ENCODE data around the gene WNK2.

The WNK2 gene

DNA sequence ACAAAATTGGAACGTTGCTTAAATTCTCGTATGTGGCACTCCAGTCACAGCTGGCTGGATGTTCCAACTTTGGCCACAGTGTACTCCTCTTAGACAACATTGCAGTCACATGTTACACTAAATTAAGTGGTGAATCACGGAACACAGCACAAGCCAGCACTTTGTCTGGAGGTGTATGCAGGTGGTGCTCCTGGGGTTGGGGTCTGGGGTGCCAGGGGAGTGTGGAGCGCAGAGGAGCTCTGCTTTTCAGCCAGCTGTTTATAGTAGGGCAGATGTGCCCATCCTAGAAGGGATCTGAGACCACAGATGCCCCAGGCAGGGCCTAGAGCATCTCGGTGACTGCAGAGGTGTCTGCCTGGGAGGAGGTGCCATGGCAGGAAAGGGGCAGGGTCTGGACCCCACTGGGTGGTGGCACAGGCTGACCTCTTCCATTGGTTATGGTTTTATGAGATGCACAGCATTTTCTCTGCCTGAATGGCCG is 82.6 kb downstream of the WNK2 start:
- DNase-seq (ENCODE audit: low read depth in 2 of 2): no peak

DNA sequence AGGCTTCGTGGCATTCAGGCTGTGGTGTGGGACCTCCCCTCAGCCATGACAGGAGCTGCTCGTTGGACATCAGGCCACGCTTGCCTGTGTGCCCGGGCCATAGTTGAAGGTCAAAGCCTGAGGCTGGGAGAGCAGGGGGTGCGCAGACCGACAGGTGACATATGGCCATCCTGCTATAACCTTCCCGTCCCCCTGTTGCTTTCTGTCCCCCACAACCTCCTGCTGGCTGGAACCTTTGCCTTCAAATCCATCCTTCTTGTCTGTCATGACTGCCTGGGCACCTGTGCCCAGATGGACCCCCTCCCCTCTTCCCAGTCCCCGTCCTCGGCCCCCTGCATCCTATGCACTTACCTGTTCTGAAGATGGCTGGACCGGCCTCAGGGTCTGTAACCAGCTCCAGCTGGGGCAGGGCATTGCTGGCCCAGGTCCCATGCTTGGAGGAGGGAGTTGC is 83.2 kb downstream of the WNK2 start:
- DNase-seq (ENCODE audit: low read depth in 2 of 2): no peak

DNA sequence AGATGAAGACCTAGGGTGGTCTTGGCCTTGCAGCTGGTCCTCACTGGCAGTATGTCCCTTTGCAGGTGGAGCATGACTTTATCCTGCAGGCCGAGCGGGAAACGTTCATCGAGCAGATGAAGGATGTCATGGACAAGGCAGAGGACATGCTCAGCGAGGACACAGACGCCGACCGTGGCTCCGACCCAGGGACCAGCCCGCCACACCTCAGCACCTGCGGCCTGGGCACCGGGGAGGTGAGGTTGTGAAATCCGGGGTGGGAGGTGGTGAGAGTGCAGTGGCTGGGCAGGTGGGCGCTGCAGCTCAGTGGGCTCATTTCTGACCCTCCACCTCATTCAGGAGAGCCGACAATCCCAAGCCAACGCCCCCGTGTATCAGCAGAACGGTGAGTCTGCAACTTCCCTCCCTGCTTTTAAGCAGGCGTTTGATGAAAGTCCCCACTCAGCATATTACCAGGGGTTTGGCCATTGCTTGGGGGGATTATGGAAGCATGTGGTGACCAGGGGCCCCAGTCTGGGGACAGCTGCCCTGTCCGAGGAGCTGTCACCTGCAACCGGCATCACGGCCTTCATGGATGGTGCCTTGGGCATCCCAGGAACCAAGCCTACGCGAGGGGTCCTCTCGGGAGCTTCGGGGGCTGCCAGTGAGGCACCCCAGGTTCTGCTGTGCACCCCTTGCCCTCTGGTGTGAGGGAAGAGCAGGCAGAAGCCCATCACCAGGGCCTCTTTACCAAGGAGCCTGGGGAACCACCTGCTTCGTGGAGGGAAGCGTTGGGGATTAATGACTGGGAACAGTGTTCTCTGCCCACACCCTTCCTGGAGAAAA is 84.0 kb downstream of the WNK2 start:
- DNase-seq (ENCODE audit: low read depth in 2 of 2): no peak

DNA sequence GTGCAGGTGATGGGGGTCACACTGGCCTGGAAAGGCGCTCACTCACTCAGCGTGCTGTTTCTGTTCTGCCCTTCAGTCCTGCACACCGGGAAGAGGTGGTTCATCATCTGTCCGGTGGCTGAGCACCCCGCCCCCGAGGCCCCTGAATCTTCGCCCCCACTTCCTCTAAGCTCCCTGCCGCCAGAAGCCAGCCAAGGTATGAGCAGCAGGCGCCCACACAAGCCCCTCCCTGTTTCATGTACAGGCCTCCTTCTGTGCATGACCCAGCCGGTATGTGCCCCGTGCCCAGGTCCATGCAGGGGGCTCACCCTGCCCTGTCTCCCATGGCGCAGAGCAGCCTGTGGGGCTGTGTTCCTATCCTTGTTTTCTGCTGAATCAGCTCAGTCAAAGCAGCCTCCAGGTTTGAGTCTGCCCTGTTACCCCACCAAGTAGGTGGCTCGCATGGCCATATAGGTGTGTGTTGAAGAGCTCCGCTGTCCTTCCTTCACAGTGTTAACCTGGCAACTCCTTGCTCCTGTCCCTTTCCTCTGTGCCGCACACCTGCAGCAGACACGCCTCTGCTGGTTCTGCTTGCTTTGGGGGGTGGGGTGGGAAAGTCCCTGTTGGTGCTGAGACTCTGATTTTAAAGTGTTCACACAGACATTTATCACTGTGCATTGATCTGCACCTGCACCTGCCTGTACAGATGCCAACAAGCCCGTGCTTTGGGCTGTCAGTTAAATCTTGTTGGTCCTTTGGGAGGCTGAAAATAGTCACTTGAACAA is 84.8 kb downstream of the WNK2 start:
- DNase-seq (ENCODE audit: low read depth in 2 of 2): no peak

DNA sequence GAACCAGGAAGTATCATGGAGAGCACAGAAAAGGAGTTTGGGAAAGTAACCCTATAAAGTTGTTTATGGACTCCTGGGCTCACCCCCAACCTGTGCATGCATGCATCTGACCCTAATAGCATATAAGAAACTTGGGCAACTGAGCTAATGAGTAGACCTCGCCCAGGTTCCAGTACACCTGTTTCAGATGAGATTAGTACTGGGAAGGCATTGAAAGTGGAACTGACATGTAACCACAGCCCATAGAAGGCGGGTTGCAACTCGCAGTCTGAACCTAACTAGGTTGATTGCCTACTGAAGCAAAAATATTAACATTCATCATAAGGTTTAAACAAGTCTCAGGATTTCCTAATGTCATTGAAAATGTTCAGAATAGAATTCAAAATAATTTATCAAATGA is 87.0 kb downstream of the WNK2 start:
- no peak for DNase-seq (ENCODE audit: low read depth in 2 of 2)

DNA sequence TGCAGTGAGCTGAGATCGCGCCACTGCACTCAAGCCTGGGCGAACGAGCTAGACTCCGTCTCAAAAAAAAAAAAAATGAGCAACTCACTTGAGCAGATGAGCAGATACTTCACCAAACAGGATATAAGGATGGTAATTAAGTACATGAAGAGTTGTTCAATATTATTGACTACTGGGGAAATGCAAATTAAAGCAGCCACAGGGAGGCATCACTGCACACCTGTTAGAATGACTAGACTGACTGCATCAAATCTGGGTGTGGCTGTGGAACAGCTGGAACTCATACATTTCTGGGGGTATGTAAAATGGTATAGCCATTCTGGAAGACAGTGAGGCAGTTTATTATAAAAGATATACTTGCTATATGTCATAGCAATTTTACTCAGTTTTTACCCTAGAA is 93.0 kb downstream of the WNK2 start:
- no peak for DNase-seq (ENCODE audit: low read depth in 2 of 2)

DNA sequence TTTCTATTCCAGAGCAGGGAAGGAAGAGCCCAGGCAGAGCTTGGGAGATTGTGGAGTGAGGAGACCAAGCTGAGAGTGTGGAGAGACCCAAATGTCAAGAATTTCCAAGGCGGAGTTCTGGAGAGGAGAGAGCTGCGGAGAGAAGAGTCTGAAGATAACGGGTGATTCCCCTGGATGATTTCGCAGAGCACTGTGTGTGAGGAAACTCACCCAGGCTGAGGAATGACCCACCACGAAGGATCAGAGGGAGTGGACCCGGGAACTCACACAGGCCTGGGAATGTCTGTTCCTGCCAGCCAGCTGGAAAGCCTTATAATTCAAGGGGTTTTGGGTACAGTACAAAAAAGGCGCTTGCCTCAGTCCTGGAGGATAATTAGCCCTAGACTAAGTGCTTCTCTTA is 94.2 kb downstream of the WNK2 start:
- no peak for DNase-seq (ENCODE audit: low read depth in 2 of 2)

DNA sequence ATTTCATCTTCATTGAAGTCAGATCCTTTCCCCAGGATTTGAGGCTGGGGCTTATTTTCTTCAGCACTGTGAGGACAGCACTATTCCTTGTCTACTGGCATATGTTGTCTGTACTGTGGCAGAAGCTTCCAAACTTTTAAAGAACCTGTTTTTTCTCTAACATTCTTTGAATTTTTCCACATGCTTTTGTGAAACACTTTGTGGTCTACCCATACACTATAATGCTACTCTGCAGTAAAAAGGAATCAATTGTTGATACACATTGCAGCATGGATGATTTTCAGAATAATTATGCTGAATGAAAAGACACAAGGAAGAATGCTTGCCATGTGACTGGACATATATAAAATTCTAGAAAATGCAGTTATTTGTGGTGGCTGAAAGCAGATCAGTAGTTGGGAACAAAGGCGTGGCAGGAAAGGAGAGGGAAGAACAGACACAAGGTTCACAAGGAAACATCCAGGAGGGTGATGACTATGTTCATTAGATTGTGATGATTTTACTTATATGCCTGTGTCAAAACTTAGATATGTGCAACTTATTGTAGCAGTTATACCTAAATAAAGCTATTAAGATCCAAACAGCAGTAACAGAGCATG is 96.8 kb downstream of the WNK2 start:
- DNase-seq (ENCODE audit: low read depth in 2 of 2): no peak

DNA sequence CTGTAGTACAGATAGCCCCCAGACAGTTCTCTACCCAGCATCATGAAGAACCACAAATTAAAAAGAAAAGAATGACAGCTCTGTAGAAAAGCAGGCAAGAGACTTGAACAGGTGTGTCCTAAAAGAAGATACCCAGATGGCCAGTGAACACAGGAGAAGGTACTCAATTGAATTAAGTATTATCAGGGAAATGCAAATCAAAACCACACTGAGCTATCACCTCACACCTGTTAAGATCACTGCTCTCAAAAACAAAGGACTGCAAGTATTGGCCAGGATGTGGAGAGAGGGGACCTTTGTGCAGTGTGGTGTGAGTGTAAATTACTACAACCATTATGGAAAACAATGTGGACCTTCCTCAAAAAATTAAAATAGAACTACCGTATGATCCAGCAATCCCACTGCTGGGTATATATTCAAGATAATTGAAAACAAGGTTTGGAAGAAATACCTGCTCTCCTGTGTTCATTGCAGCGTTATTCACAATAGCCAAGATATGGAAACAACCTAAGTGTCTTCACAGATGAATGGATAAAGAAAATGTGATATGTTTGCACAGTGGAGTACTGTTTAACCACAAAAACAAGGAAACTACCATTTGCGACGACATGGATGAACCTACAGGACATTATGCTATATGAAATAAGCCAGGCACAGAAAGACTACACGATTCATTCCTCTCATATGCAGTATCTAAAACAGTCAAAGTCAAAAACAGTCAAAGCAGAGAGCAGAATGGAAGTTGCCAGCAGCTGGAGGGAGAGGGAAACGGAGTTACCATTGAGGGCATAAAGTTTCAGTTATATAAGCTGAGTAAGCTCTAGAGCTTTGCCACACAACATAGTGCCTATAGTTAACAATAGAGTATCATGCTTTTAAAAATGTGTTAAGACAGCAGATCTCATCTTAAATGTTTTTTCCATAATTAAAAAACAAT is 102.6 kb downstream of the WNK2 start:
- DNase-seq (ENCODE audit: low read depth in 2 of 2): no peak

DNA sequence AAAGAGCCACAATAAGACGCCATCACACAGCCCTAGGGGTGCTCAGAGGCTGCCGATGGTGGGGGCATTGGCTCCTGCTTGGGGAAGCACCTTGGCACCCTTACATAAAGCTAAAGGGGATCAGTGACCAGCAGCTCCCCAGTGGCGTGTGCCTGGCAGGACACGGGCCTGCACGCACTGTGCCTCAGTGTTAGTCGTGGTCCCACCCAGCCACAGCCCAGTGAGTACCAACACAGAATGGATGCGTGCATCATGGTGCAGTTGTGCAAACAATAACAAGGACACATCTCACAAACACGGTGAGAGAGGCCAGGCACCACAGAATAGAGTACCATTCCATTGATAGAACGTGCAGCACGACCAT is 103.2 kb downstream of the WNK2 start:
- no peak for DNase-seq (ENCODE audit: low read depth in 2 of 2)

DNA sequence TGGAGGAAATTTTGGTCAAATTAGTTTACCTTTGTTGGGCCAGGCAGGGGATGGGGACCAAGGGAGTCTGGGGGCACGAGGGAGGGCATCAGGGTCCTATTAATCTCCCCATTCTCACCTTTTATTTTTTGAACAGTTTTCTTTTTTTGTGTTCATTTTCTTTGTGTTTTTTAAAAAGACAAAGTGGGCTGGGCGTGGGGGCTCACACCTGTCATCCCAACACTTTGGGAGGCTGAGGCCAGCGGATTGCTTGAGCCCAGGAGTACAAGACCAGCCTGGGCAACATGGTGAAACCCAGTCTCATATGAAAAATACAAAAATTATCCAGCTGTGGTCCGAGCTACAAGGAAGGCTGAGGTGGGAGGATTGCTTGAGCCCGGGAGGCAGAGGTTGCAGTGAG is 103.7 kb downstream of the WNK2 start:
- no peak for DNase-seq (ENCODE audit: low read depth in 2 of 2)

DNA sequence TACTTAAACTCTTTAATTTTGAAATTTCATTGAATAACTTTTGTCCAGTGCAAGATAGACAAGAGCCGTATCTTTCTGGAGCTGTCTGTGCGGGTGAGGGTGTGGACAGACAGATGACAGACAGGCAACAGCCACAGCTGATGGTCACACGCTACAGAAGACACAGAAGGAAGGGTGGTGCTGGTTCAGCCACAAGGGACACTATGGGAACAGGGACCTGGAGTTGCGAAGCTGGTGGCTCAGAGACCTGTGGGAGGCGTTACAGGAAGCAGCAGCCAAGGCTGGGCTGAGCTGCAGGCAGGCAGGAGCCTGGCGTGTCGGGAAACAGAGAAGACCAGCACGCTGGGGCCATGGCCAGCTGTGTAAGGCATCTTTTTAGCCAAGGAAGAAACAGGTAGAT is 104.4 kb downstream of the WNK2 start:
- no peak for DNase-seq (ENCODE audit: low read depth in 2 of 2)

DNA sequence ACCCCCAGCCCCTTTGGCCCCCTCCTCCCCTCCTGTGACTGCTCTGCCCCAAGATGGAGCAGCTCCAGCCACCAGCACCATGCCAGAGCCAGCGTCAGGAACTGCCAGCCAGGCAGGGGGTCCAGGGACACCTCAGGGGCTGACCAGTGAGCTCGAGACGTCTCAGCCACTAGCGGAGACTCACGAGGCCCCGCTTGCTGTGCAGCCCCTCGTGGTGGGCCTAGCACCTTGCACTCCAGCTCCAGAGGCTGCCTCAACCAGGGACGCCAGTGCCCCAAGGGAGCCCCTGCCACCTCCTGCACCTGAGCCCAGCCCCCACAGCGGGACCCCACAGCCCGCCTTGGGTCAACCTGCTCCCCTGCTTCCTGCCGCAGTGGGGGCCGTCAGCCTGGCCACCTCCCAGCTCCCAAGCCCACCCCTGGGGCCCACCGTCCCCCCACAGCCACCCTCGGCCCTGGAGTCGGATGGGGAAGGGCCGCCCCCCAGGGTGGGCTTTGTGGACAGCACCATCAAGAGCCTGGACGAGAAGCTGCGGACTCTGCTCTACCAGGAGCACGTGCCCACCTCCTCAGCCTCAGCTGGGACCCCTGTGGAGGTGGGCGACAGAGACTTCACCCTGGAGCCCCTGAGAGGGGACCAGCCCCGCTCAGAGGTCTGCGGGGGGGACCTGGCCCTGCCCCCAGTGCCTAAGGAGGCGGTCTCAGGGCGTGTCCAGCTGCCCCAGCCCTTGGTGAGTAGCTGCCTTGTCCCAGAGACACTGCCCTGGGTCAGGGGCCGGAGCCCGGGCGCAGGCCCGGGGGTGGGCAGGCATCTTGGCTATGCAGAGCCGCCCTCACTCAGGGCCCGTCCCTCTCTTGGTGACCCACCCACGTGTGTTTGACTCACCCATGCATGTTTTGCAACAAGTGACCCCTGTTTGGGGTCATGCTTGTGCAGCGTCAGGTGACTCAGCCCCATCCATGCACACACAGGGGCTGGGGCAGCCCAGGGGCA is 105.2 kb downstream of the WNK2 start:
- no peak for DNase-seq (ENCODE audit: low read depth in 2 of 2)

DNA sequence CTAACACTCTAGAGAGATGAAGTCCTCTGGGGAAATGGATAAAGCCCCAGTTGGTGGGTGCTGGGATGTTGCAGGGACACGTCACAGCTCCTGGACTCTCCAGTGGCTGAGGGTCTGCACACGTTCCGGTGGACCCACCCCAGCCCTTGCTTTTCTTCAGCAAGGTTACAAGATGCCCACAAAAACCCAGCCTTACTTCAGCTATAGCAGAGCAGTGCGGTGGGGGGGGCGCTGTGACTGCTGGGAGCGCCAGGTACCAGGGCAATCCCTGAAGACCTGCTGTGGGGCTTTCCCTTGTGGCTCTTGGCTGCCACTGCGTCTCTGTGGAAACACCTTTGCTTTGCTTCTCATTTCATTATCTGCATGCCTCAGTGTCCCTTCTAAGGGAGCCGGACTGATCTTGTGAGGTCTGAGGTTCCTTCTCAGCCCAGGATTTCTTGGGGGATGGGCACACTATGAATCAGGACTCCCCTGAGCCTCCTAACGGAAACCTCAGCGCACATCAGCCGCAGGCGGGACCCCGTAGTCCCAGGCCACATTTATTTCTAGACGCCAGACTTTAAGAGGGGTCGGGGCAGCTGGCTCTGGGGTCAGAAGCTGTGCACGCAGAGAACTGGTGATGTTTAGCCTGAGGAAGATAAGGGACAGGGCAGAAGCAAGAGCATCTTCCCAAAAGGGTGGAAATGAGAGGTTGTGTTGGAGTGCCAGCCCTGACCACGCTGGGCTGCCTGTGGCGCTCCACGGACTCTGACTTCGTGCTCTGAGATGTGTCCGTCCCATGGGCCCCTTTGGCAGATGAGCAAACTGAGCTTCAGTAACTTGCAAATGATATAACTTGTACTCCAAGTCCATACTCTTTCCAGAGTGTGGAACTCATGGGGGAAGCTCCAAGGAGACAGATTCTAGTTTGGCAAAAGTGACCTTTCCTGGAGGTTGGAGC is 106.8 kb downstream of the WNK2 start:
- DNase-seq (ENCODE audit: low read depth in 2 of 2): no peak

DNA sequence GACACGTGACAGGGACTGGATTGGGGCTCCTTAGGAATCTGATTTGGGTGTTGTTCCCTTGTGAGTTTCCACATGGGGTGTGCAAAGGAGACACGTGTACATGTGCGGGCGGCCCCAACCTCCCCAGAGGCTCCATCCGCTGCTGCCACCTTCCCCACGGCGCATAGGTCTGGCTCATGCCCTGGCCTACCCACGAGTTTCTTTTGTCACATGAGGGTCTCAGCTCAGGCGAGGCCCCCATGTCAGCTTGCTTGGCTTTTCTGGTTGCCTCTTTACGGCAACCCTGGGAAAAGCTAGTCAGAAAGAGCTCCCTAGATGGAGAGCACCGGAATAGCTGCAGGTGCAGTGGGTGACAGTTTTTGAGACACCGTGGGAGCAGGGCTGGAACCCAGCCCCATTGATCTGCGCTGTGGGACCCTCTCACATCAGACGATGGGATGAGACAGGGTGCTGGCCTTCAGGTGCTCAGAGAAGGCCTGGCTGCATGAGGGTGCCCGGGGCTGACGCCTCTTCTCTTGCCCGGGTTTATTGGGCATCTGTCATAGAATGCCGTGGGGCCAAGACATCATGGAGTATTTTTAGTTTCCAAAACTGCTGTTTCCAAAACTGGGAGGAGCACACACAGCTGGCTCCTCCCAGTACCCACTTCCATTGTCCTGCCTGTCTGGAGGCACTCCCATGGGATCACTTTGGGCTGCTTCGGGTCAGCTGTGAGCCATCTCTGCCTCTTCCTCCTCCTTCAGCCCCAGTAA is 107.8 kb downstream of the WNK2 start:
- DNase-seq (ENCODE audit: low read depth in 2 of 2): no peak

DNA sequence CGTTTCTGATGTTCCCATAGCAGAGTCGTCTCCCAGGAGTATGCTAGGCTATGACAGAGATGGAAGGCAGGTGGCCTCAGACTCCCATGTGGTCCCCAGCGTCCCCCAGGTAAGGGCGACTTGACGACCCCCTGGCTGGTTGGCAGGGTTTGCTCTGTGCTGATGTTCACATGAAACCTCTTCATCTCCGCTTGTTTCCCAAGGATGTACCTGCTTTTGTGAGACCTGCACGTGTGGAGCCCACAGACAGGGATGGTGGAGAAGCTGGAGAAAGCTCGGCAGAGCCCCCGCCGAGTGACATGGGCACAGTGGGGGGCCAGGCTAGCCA is 108.3 kb downstream of the WNK2 start:
- no peak for DNase-seq (ENCODE audit: low read depth in 2 of 2)

DNA sequence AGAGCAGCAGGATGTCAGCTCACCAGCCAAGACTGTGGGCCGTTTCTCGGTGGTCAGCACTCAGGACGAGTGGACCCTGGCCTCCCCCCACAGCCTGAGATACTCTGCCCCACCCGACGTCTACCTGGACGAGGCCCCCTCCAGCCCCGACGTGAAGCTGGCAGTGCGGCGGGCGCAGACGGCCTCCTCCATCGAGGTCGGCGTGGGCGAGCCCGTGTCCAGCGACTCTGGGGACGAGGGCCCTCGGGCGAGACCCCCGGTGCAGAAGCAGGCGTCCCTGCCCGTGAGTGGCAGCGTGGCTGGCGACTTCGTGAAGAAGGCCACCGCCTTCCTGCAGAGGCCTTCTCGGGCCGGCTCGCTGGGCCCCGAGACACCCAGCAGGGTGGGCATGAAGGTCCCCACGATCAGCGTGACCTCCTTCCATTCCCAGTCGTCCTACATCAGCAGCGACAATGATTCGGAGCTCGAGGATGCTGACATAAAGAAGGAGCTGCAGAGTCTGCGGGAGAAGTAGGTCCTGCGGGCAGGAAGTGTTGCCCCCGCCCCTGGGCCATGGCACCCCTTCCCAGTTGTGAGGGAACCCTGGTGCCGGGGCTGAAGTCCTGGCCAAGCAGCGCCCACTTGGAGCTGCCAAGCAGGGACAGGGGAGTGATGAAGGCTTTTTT is 108.9 kb downstream of the WNK2 start:
- DNase-seq (ENCODE audit: low read depth in 2 of 2): no peak

DNA sequence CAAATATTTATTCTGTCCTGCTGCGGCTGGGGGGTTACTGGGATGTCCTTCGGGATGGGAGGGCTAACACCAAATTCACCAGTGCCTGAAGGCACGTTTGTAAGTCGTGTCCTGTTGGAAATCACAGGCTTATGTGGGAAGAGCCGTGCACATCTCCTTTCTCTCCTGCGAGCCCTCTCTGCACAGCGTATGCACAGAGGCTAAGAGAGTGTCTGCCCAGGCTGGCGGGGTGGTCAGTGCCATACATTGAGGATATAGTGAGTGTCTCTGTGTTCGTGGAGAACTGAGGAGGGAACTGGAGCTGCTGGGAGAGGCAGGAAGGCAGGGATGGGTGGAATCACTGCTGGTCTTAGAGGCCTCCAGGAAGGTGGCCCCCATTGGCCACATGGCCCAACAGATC is 110.1 kb downstream of the WNK2 start:
- no peak for DNase-seq (ENCODE audit: low read depth in 2 of 2)

All from activated CD4-positive, alpha-beta T cell treated with anti-CD3 and anti-CD28 coated beads for 24 hours (primary cell).